ENCODE data around the gene ATP9A. TPM values are rescaled to one million over a fixed set of nuclear protein-coding genes. Genes with fewer than 3 reads are reported as not detected.

Gene ATP9A
- total and polyA plus RNA-seq, 10 of the 15 experiments (the other 5 are each of a cell fraction or from before 2014, with no cell fraction given) = 0.03 to 0.81 (median 0.14) TPM

- H3K4me2 ChIP-seq (ENCODE audit: control insufficient read depth, insufficient read depth) = no peak overlapping the region
- ATAC-seq (no peak), FAIRE-seq (no peak), DNase-seq (ENCODE audit: low read depth, low spot score) (no peak)
- BruUV-seq (replicated peaks) = no TSS peak
- H3K9me3 ChIP-seq (replicated peaks; ENCODE audit: control insufficient read depth, insufficient read depth, low read length) = peaks cover 2% of the 10 kb centered on the region; the same call in 2 of the 3 replicates
- POLR2A ChIA-PET = no interaction called here
- H3K9ac ChIP-seq (ENCODE audit: control insufficient read depth, insufficient read depth, low read length) = no peak overlapping the region
- peaks cover 0 to 3% of the 10 kb centered on the region in 2 experiments; a peak in 2 of 4 replicates for H3K27me3 ChIP-seq (replicated peaks in 1 of 2; ENCODE audit: control insufficient read depth in 2 of 2, insufficient read depth in 2 of 2, low read length in 1 of 2)
- RAD21 ChIA-PET (ENCODE audit: unreplicated experiment) = no interaction called here
- H2AFZ ChIP-seq (ENCODE audit: control insufficient read depth, low read depth, low read length) = no peak overlapping the region
- no peak overlapping the region for H3K4me3 ChIP-seq
- H3K27ac ChIP-seq (ENCODE audit: control insufficient read depth, insufficient read depth) = no peak overlapping the region
- H3K4me1 ChIP-seq (ENCODE audit: control insufficient read depth, insufficient read depth, low read length) = no peaks in the 10 kb centered on the region; the same call in 1 of the 2 replicates
- TF ChIP-seq PKNOX1 (IDR thresholded peaks at IDR 0.05) (no peak), CHD2 (IDR thresholded peaks at IDR 0.05; ENCODE audit: borderline replicate concordance, low read depth, low read length) (no peak), STAT3 (IDR thresholded peaks at IDR 0.05; ENCODE audit: low read depth, low read length) (no peak)
- CTCF ChIA-PET = no interaction called here
- no peaks in the 10 kb centered on the region for H3K79me2 ChIP-seq (ENCODE audit: control insufficient read depth, insufficient read depth, low read length)
- no peaks in the 10 kb centered on the region for H4K20me1 ChIP-seq (ENCODE audit: control insufficient read depth, insufficient read depth)
- SMC1A ChIA-PET (ENCODE audit: uncharacterized antibody, unreplicated experiment) = no interaction called here
- WGBS (ENCODE audit: insufficient coverage, insufficient replicate concordance, low lambda C conversion rate, missing lambda C conversion rate) = 62% methylated on average over 4 of the region's 4 CpGs
- no peaks in the 10 kb centered on the region for H3K36me3 ChIP-seq (ENCODE audit: control insufficient read depth in 2 of 2, insufficient read depth in 2 of 2, low read length in 1 of 2)
- intact Hi-C loops (cut with micrococcal nuclease; ENCODE audit: unreplicated experiment) = no loop called here
- in situ Hi-C loops (cut with MboI) = no loop called here
These were observed 183.0 kb downstream of the ATP9A start for GRCh38 chr20:51585148-51585547.

- DNase-seq (ENCODE audit: low read depth, low spot score) = no peak
- in situ Hi-C loops (cut with MboI) = no loop called here
- H3K9me3 ChIP-seq (replicated peaks; ENCODE audit: control insufficient read depth, insufficient read depth, low read length) = peaks cover 2% of the 10 kb centered on the region; the same call in 2 of the 3 replicates
- H3K4me3 ChIP-seq = no peak overlapping the region
- no peak overlapping the region for H3K27ac ChIP-seq (ENCODE audit: control insufficient read depth, insufficient read depth)
- no peak overlapping the region for H3K9ac ChIP-seq (ENCODE audit: control insufficient read depth, insufficient read depth, low read length)
- ChIA-PET POLR2A (no interaction called here), SMC1A (ENCODE audit: uncharacterized antibody, unreplicated experiment) (no interaction called here), RAD21 (ENCODE audit: unreplicated experiment) (no interaction called here), CTCF (no interaction called here)
- intact Hi-C loops (cut with micrococcal nuclease; ENCODE audit: unreplicated experiment) = no loop called here
- H4K20me1 ChIP-seq (ENCODE audit: control insufficient read depth, insufficient read depth) = no peaks in the 10 kb centered on the region
- H3K36me3 ChIP-seq (ENCODE audit: control insufficient read depth in 2 of 2, insufficient read depth in 2 of 2, low read length in 1 of 2) = no peaks in the 10 kb centered on the region
- H3K27me3 ChIP-seq (replicated peaks in 1 of 2; ENCODE audit: control insufficient read depth in 2 of 2, insufficient read depth in 2 of 2, low read length in 1 of 2) = peaks cover 0 to 3% of the 10 kb centered on the region in 2 experiments; a peak in 2 of 4 replicates
- BruUV-seq (replicated peaks) = no TSS peak
- ATAC-seq = no peak
- no peak overlapping the region for H3K4me2 ChIP-seq (ENCODE audit: control insufficient read depth, insufficient read depth)
- no peak for FAIRE-seq
- H2AFZ ChIP-seq (ENCODE audit: control insufficient read depth, low read depth, low read length) = no peak overlapping the region
- H3K79me2 ChIP-seq (ENCODE audit: control insufficient read depth, insufficient read depth, low read length) = no peaks in the 10 kb centered on the region
- no peaks in the 10 kb centered on the region; the same call in 1 of the 2 replicates for H3K4me1 ChIP-seq (ENCODE audit: control insufficient read depth, insufficient read depth, low read length)
- 25% methylated on average over 4 of the region's 4 CpGs for WGBS (ENCODE audit: insufficient coverage, insufficient replicate concordance, low lambda C conversion rate, missing lambda C conversion rate)
- no peak for TF ChIP-seq TARDBP (IDR thresholded peaks at IDR 0.05; ENCODE audit: borderline replicate concordance)
- no peak for TF ChIP-seq FOXM1 (IDR thresholded peaks at IDR 0.05; ENCODE audit: low read depth, low read length)
- no peak for TF ChIP-seq ELK1 (IDR thresholded peaks at IDR 0.05; ENCODE audit: low read depth, low read length)
- no peak for TF ChIP-seq ZNF592 (IDR thresholded peaks at IDR 0.05)
- no peak for TF ChIP-seq NKRF (conservative IDR thresholded peaks at IDR 0.05)
- no peak for TF ChIP-seq IKZF1 (conservative IDR thresholded peaks at IDR 0.05)
- no peak for TF ChIP-seq LARP7 (IDR thresholded peaks at IDR 0.05)
These were observed 183.5 kb downstream of the ATP9A start for GRCh38 chr20:51584737-51585136.

Measured in GM12878 (cell line).